Fibroblast of peridontal ligament (primary cell): ENCODE data around the gene SPC25.
"Not testable (repeated sequence)": the region's sequence is repeated elsewhere in the genome, so short reads cannot be mapped to it uniquely, and the experiment has no call there.

Source experiments
- DNase-seq: peaks from one replicate; pipeline ENCODE4 v3.0.0-alpha.2; 2010; ENCODE audit errors: extremely low read depth

SPC25 gene

DNA sequence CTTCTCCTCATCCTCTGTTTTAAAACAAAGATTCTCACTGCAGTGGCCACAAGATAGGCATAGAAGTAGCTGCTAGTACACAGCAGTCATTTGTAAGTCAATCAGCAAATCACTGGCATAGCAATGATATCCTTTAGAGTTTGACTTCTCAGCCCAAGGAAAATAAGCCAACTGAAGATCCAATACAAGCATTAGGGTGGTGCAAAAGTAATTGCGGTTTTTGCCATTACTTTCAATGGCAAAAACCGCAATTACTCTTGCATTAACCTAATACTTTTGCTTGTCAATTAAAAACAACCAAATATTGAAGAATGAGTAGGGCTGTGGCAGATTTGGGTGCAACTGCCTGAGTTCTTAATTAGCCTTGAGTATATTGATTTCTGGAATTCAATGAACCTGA lies 13.7 kb upstream of the SPC25 start:
- no peak for DNase-seq

DNA sequence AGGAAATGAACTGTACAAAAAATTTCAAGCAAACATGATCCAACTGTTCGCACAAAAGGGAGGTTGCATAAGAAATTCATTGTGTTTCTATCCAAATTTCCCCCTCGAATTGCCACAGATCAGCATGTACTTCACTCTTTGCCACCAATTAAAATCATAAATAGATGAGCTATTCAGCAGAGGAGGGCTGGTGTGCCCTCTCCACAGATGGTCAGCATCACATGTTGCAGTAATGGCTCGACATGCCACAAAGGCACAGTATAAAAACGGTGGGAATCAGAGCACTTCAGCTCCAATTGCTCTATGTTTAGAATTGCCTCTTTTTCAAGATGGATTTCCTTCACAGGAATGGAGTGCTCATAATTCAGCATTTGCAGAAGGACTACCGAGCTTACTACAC lies 10.8 kb upstream of the SPC25 start, which contains the start of gene G6PC2:
Gene G6PC2, plus strand, starts transcription at position 289 of the 400 bp plus-strand sequence. Its CDS starts 41 bp downstream, at position 330.
- no peak for DNase-seq

DNA sequence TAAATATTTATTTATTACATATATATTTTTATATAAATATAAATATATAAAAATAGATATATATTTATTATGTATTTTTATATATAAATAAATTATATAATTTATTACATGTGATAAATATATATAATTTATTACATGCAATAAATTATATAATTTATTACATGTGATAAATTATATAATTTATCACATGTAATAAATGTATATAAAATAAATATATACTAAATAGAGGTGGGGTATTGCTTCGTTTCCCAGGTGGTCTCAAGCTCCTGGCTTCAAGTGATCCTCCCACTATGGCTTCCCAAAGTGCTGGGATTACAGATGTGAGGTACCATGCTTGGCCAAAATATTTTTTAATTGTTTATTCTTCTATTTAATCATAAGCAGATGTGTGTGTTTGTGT lies 7.2 kb upstream of the SPC25 start:
- DNase-seq = no peak

DNA sequence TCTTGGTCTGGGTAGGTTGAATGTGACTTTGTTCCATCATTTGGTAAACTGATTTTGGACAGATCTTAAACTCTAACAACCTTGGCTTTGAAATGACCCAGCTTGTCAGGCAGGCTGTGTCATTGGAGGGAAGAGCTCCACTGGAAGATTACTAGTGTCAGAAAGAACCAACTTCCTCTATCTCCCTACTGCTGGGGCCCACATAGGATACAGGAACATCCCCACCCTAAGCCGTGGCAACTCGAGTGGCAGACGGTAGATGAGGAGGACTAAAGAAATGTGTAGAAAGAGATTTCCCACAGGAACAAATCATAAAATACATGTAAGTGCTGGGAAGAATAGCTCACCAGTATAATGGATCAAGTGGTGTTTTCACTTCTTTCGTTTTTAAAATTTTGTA lies 6.6 kb upstream of the SPC25 start:
- no peak for DNase-seq

DNA sequence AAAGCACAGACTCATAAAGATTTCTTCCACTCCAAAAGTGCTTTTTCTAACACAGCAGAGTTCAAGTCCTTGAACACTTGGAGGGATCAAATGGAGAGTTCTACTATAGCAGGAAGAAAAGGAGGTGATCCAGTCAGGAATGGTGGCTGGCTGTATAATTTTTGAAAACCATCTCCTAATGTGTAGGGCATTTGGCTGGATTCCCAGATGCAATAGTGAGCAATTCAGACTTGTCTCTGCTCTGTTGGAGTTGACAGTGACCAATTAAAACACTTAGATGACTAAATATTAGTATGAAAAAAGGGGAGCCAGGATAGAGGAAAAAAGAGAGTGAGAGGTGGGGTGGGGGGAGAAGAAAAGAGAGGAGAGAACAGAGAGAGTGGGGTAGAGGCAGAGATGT lies 5.5 kb upstream of the SPC25 start:
- no peak for DNase-seq

DNA sequence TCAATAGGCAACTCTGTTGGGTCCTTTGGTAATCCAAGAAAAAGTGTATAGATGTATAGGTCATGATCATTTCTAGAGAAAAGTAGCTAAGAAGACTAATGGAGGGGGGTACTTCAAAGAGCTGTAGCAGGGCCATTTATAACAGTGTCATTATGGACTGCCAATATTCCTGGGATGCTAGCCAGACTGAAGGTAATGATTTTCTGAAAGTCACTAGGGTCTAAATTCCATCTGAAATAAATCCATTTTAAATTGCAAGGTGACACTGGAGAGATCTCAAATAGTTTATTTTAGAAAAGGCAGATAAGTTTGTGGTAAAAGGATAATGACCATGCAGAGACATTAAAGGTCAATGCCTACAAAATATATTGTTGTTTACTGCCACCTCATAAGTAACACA lies 4.5 kb upstream of the SPC25 start:
- DNase-seq = no peak

DNA sequence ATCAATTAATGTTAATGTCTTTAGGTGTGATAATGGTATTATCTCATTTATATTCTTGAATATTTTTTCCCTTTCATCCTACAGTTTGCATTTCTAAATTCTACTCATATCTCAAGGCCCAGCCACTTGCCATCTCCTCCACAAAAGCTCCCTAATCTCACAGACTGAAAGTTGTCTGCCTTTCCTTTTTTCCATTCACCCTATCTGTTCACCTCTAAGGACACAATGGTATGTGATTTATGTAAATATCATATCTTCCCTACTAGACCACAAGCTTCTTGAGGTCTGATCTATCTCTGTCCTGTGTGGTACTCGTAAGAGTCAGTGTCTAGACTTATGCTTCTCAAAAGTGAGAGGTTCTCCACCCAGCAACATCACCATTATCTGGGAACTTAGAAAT lies 3.9 kb upstream of the SPC25 start:
- DNase-seq = no peak

DNA sequence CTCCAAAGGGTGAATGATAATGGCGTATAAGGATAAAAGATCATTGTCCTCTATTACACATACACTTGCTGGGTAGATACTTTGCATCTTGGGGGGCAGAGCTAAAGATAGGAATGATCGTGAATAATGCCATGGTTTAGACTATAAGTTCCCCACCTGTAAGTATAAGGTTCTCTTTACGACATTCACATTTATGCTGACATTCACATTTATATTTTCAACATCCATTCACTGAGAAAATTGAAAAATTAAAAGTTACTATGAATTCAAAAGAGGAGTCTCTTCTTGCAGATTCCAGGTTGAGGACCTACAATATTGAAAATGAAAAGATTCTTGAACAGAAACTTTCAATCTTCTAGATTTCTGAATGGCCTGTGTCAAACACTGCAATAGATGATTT lies 2.1 kb upstream of the SPC25 start:
- no peak for DNase-seq

DNA sequence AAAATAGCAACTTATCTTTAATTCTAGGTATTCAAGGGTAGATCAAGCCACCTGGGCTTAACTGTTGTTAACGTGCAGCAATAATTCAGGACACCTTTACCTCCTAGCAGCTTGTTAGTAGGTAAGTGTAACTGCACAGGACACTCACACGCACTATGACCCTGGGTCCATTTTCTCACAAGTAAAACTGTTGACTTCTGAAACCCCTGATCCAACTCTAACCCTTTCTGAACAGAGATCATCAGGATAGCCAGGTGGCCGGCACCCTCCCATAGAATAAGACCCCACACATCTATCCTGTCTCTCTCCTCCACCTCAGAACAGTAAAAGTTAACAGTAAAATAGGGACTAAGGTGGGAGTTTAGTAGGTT lies 610 bp downstream of the SPC25 start:
- DNase-seq = no peak

DNA sequence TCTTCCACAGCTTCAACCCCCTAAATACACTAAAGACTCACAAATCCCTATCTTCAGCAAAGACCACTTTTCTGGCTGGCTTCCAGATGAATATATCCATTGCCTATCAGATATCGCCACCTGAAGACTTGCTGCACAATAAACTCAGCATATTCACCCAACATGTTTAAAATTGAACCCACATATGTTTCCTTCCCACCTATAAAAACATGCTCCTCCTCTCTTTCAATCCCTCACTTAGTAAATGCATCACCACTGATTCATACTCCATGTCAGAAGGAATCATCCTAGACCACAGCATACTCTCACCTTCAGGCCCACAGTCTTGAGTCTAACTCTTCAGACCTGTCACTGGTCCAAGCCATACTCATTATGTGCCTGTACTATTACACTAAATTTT lies 5.3 kb downstream of the SPC25 start:
- DNase-seq = no peak

DNA sequence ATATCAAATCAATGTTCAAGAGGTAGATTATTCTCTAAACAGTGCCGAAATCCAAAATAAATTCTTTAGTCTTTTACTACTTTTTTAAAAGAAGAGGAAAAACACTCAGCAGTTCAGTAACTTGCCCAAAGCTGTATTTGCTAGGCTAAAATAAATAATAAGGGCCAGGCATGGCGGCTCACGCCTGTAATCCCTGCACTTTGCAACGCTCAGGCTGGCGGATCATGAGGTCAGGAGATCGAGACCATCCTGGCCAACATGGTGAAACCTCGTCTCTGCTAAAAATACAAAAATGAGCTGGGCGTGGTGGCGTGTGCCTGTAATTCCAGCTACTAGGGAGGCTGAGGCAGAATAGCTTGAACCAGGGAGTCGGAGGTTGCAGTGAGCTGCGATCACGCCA lies 8.1 kb downstream of the SPC25 start:
- not testable (repeated sequence) for DNase-seq

DNA sequence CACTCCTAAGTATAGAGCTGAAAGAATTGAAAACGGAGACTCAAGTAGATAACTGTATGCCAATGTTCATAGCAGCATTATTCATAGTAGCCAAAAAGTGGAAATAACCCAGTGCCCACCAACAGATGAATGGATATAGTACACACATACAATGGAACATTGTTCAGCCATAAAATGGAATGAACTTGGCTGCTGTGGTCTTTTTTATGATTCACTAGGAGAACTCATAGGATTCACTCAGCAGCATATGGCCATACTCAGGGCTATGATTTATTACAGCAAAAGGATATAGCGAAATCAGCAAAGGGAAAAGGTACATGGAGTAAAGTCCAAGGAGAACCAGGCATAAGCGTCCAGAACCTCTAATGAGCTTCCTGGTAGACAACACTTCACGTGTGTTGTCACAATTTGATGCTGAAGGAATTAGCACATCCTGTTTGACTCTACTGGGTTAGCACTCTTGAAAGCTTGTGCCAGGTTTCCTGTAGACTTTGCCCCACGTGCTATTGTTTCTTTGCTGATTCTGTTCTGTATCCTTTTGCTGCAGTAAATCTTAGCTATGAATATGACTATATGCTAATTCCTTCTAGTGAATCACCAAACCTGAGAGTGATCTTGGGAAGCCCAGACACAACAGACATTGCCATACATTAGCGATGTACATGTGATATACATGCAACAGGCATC lies 15.7 kb downstream of the SPC25 start:
- DNase-seq = no peak

DNA sequence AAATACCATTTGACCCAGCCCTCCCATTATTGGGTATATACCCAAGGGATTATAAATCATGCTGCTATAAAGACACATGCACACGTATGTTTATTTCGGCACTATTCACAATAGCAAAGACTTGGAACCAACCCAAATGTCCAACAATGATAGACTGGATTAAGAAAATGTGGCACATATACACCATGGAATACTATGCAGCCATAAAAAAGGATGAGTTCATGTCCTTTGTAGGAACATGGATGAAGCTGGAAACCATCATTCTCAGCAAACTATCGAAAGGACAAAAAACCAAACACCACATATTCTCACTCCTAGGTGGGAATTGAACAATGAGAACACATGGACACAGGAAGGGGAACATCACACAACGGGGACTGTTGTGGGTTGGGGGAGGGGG lies 19.4 kb downstream of the SPC25 start:
- DNase-seq = not testable (repeated sequence)

DNA sequence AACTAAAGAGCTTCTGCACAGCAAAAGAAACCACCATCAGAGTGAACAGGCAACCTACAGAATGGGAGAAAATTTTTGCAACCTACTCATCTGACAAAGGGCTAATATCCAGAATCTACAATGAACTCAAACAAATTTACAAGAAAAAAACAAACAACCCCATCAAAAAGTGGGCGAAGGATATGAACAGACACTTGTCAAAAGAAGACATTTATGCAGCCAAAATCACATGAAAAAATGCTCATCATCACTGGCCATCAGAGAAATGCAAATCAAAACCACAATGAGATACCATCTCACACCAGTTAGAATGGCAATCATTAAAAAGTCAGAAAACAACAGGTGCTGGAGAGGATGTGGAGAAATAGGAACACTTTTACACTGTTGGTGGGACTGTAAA lies 19.9 kb downstream of the SPC25 start:
- not testable (repeated sequence) for DNase-seq

DNA sequence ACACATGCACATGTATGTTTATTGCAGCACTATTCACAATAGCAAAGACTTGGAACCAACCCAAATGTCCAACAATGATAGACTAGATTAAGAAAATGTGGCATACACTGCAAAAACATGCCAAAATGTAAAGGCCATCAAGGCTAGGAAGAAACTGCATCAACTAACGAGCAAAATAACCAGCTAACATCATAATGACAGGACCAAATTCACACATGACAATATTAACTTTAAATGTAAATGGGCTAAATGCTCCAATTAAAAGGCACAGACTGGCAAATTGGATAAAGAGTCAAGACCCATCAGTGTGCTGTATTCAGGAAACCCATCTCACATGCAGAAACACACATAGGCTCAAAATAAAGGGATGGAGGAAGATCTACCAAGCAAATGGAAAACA lies 23.1 kb downstream of the SPC25 start:
- DNase-seq = not testable (repeated sequence)

DNA sequence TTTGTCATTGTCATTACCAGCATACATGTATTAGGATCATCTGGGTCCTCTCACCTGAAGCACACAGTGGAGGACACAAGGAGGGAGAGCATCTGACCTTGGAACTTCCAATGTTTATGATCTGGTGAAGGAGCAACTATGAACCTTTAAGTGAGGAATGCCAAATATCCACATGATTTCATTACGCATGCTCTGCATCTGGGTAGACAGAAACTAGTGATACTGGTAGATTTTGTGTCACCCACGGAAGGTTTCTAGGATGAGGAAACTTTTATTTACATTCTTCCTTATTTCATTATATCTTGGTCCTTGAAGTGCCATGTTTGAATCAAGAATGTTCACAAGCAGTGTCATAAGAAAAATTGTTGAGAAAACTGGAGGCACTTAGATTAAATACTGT lies 32.1 kb downstream of the SPC25 start:
- DNase-seq = no peak

DNA sequence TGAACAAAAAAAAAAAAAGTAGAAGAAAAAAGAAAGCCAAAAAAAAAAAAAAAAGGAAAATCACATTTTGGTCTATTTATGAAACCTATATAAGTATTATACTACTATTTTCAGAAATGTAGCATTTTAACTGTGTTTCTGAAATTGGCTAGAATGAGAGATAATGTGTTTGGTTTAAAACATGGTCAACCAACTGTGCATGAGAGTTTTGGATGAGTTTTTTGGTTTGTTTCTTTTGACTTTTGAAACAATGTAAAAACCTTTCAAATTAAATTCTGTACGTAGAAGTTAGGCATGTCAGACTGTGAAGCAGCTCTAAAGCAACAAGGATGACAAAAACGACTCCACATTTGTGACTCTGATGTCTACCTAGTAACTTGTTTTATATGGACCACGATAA lies 34.6 kb downstream of the SPC25 start:
- no peak for DNase-seq

DNA sequence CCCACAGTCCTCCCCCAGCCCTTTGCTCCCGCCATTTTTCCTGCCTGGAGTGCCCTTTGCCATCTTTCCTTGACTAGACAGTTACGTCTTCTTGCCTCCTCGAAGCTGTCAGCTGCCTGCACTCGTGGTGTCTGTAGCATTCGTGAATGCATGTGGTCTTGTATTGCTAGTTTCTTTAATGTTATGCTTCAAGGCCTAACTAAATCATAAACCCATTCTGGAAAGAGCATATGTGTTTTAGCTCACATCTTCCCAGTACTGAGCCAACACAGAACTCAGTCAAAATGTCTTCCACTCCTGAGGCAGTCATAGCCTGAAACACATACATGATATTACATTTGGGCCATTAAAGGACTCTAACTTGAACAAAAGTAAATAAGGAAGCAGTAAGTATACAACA lies 35.6 kb downstream of the SPC25 start:
- no peak for DNase-seq

DNA sequence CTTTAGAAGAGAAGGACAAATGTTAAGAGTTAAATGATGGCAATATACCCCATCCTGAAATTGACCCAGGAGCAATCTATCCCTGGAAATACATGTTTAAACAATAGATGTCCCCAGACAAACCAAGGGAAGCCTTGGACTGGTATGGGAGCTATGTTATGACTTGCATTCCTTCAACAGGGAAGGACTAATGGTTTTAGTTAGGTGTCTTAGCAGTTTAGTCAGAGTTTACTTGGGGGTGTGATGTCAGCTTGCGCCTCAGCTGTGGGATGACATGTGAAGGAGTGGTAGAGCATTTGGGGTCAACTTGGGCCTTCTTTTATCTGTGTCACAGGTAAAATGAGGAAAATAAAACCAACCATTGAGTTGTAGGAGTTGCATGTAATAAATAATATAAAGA lies 36.8 kb downstream of the SPC25 start:
- no peak for DNase-seq

DNA sequence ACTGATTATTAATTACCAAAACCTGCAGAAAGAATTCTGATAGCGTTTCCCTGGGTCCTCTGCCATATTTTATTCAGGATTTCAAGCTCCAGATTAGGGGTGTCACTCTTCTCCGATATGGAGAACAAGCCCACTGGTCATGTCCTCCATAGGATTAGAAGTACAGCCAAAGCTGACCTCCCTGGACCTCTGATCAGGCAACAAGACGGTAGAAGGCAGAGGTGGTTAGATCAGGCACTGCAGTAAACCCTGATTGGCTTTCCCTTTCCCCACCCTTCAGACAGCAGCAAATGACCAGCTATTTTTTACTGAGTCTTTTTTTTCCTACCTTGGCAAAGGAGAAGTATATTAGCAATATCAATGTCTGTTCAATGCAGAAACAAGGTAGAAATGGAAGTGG lies 37.7 kb downstream of the SPC25 start:
- no peak for DNase-seq

DNA sequence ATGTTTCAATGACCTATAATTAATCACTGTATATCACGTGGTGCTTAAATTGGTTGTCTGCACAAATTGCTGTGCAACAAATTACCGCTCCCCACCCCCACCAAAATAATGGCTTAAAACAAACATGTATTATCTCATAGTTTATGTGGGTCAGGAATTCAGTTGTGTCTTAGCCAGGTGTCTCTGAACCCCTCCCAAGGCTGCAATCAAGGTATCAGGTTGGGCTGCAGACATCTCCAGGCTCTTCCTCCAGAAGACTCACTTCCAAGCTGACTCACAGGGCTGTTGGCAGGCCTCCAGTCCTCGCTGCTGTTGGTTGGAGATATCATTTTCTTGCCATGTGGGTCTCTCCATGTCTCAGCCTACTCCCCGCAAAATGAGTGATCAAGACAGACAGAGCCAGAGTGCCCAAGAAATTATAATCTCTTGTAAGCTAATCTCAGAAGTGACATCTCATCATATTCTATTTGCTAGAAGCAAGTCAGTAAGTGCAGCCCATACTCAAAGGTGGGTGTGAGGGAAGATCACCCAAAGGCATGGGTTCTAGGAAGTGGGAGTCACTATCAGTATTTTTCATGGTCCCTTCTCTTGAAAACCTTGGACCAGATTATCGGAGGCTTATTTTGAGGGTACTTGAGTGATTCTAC lies 38.4 kb downstream of the SPC25 start:
- peak; percentile 71 for DNase-seq

DNA sequence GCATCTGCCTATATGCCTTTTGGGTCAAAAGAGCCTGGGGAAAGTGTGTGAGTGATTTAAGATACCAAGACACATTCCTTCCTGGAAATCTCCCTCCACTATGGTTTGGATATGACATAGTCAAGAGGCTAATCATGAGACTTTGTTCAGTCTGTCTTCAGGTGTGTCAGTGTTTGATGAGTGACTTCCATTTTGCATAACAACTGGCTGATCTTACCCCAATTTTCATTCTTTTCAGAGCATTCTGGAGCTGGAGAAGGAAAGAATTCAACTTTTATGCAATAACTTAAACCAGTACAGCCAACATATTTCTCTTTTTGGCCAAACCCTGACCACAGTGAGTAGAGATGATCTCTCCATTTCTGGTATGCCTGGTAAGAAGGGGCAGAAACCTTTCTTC lies 39.4 kb downstream of the SPC25 start:
- peak; percentile 33 for DNase-seq

DNA sequence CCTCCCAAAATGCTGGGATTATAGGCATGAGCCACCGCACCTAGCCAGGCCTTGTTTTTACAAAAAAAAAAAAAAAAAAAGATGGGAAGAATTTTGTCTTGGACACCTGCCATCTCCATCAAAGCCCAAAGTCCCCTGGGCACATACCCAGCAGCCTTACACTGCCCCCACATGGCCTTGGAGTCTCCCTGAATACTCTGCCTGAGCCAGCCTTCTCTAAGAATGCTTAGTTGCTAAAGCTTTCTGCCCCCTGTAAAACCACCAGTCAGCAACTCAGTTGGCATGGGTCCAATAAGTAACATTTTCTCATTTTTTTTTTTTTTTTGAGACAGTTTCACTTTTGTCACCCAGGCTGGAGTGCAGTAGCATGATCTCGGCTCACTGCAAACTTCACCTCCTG lies 40.6 kb downstream of the SPC25 start:
- peak; percentile 41 for DNase-seq

DNA sequence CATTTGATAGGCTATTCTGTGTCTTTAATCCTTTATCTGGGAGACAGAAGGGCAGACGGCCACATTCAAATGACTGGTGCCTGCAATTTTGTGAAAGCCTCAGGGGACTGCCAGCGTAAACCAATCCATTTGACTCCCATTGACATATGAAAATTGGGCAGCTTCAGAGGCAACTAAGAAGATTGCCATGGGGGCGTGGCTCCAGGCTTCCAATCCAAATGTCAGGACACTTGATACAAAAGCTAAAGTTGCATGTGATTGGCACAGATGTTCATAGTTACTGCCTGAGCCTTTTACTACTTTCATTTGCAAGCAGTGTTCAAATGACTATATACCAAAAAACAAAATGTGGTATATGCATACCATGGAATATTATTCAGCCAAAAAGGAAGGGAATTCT lies 42.0 kb downstream of the SPC25 start:
- DNase-seq = peak; percentile 37
